Endometrium (tissue), 2 donors: ENCODE results near the gene PPP2R5E.
"Not testable (repeated sequence)": the region's sequence is repeated elsewhere in the genome, so short reads cannot be mapped to it uniquely, and the experiment has no call there.

Source experiments
- FAIRE-seq: peaks from 2 replicates; lab custom pipeline; 2012; peaks lifted over from hg19 to GRCh38; lab: Jason Lieb, UNC
- donor health status: control.
- donor health status: control.

Gene PPP2R5E

GRCh38 chr14:63543000-63543825, at the start of gene PPP2R5E:
Gene PPP2R5E (minus strand): TSS chr14:63543377. CDS start chr14:63539685, 3,692 bp downstream.
- peak; percentile 94 for FAIRE-seq

GRCh38 chr14:63583046-63583445, 39.9 kb upstream of the PPP2R5E start:
- not testable (repeated sequence) for FAIRE-seq

- FAIRE-seq = no peak
Measured at GRCh38 chr14:63581491-63581890, 38.3 kb upstream of the PPP2R5E start.

GRCh38 chr14:63578300-63578699, 35.1 kb upstream of the PPP2R5E start:
- FAIRE-seq = no peak

- FAIRE-seq = no peak
Measured at GRCh38 chr14:63573581-63573980, 30.4 kb upstream of the PPP2R5E start.

GRCh38 chr14:63565448-63565847, 22.3 kb upstream of the PPP2R5E start:
- FAIRE-seq = no peak

GRCh38 chr14:63564318-63564717, 21.1 kb upstream of the PPP2R5E start:
- no peak for FAIRE-seq

- no peak for FAIRE-seq
Measured at GRCh38 chr14:63563370-63564026, 20.3 kb upstream of the PPP2R5E start.

GRCh38 chr14:63562405-63562804, 19.2 kb upstream of the PPP2R5E start:
- FAIRE-seq = no peak

- FAIRE-seq = no peak
Measured at GRCh38 chr14:63555572-63555971, 12.4 kb upstream of the PPP2R5E start.

- FAIRE-seq = no peak
Measured at GRCh38 chr14:63551332-63551731, 8.2 kb upstream of the PPP2R5E start.

GRCh38 chr14:63547798-63548335, 4.7 kb upstream of the PPP2R5E start:
- FAIRE-seq = no peak

GRCh38 chr14:63545431-63545830, 2.3 kb upstream of the PPP2R5E start:
- FAIRE-seq = no peak

GRCh38 chr14:63544591-63545299, 1.6 kb upstream of the PPP2R5E start:
- no peak for FAIRE-seq

- FAIRE-seq = no peak
Measured at GRCh38 chr14:63543826-63544406, 739 bp upstream of the PPP2R5E start.

GRCh38 chr14:63542231-63542999, 762 bp downstream of the PPP2R5E start:
- no peak for FAIRE-seq

- FAIRE-seq = no peak
Measured at GRCh38 chr14:63535918-63536317, 7.3 kb downstream of the PPP2R5E start.

GRCh38 chr14:63533474-63533873, 9.7 kb downstream of the PPP2R5E start:
- no peak for FAIRE-seq

- no peak for FAIRE-seq
Measured at GRCh38 chr14:63524537-63525155, 18.5 kb downstream of the PPP2R5E start.

- FAIRE-seq = no peak
Measured at GRCh38 chr14:63523735-63524426, 19.3 kb downstream of the PPP2R5E start.
